IPS-18c (cell line): Measurements from ENCODE around the gene NDUFV2.
"Not testable (repeated sequence)": the region's sequence is repeated elsewhere in the genome, so short reads cannot be mapped to it uniquely, and the experiment has no call there.

Experiments
- H3K4me3 ChIP-seq: 2 replicates; pipeline ENCODE4 v1.7.0; 2013; ENCODE audit warnings: low read depth, mild to moderate bottlenecking, low read length, moderate library complexity; ENCODE audit not compliant: insufficient read depth
- H3K9me3 ChIP-seq: one replicate; pipeline ENCODE4 v1.6.1; 2013; ENCODE audit warnings: mild to moderate bottlenecking, low read length, moderate library complexity; ENCODE audit not compliant: control insufficient read depth, insufficient read depth

Gene NDUFV2

GRCh38 chr18:9135081-9135911 is 32.8 kb downstream of the NDUFV2 start:
- Histone ChIP-seq H3K9me3 (no peaks in the 10 kb centered on the region), H3K4me3 (peak overlapping the region; percentile 98)

DNA sequence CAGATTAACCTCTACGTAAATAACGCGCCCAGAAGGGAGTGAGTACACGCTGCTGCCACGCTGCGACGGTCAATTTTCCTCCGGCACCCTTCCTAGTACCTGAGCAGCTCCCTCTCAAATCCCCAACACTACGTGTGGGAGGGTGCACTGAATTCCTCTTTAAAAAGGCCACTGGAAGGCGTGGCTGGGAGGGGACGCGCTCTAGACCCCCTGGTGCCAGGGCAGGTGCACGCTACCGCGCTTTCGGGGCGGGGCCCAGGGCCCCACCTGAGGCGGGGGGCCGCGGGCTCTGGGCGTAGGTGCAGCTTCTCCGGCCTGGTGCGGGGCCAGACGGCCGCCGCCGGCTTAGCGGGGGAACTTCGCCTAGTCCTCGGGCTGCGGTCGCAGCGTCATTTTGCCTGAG is 33.4 kb downstream of the NDUFV2 start:
- peak overlapping the region; percentile 98 for H3K4me3 ChIP-seq
- H3K9me3 ChIP-seq: no peaks in the 10 kb centered on the region

DNA sequence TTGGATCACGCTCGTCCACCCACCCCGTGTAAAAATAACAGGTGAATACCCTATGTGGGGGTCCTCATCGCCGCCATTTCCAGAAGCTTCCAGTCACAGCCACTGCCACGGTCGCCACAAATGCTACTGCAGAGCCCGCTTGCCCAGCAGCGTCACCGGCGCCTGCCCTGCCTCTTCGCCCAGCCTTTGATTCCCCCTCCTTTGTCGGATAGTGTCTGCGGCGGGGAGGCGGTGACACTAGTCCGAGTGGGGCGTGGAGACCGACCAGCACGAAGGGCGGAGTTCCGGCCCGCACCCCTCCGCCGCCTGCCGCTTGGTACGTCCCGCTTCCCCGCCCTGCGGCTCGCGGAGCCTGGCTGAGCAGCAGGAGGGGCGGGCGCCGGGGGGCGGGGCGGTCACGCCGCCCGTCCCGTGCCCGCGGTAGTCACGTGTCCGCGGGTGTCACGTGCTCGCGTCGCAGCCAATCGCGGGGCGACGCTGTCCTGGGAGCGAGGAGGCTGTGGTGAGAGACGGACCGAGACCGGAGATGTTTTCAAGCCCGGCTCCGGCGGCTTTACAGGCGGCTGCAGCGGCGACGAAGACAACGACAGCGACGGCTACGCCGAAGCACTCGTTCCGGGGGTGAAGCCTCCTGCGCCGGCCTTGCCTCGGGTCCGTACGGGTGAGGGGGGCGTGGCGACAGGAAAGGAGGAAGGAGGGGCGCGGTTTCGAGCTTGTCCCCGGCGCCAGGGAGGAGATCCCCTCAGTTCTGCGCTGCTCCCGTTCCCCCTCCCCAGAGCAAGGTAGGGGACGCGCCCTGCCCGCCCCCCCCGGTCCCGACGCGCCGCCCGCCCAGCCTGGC is 34.0 kb downstream of the NDUFV2 start, which contains the start of gene ANKRD12:
ANKRD12 (plus strand) TSS at position 467 of the 841 bp plus-strand sequence. CDS start 45,652 bp downstream, outside the sequence.
- Histone ChIP-seq H3K4me3 (peak within 1 kb of the TSS; percentile 98), H3K9me3 (no peaks in the 10 kb centered on the region)

DNA sequence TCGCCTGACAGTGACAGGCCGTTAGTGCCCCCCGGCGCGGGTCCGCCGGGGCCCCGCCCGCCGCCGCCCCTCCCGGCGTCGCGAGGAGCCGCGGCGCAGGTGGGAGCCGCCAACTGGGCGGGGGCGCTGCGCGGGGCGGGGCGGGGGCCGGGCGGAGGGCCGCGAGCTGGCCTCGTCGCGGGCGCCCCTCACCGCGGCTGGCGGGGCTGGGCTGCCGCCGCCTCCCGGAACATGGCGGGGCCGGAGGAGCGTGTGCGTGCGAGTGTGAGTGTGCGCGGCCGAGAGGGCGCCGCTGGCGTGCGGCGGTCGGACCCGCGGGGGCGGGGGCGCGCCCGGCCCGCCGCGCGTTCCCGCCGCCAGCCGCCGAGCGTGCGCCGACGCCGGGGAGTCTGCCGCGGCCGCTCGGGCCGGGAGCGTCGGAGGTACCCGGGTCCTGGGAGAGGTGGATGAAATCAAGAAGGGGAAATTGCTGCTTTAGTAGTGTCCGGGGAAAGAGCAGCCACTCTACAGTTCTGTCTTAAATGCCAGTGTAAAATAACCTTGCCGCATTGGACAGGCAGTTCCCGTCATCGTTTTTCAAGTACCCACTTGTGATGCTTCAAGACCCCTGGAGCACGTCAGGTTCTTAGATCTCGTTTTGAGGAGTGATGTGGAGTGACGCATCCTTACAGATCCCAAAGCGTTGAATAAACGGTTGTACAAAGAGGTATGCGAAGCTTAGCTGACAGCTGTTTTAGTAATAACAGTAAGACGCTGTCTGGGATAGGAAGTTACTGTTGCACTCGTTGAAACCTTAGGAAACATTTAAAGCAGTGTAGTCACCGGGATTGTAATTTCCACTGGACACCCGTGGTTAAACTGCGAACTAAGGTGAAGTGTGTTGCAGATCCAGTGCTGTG is 34.9 kb downstream of the NDUFV2 start:
- H3K9me3 ChIP-seq: no peaks in the 10 kb centered on the region

GRCh38 chr18:9139400-9140039 is 37.0 kb downstream of the NDUFV2 start:
- Histone ChIP-seq H3K4me3 (no peak overlapping the region), H3K9me3 (no peaks in the 10 kb centered on the region)

More for the DNA sequence above, 34.9 kb downstream of the NDUFV2 start:
- peak overlapping the region; percentile 98 for H3K4me3 ChIP-seq

GRCh38 chr18:9140381-9140780 is 37.9 kb downstream of the NDUFV2 start:
- H3K9me3 ChIP-seq: no peaks in the 10 kb centered on the region
- no peak overlapping the region for H3K4me3 ChIP-seq

DNA sequence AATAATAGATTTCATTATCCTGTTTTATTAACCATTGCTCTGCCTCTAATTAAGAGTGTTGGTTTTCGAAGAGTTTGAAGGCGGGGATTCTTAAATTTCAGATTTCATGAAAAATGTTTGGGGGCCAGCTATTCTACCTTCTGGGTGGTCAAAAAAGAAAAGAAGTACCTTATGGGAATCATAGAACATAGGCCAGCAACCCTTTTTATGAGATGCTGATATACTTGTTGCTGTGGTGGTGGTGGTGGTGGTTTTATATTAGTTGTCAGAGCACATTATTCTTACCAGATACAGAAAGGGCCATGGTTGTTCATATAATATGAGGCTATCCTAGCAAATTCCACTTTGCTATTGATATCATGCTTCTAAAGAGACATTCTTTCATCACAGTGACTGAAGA is 38.5 kb downstream of the NDUFV2 start:
- no peak overlapping the region for H3K4me3 ChIP-seq
- H3K9me3 ChIP-seq: no peaks in the 10 kb centered on the region

DNA sequence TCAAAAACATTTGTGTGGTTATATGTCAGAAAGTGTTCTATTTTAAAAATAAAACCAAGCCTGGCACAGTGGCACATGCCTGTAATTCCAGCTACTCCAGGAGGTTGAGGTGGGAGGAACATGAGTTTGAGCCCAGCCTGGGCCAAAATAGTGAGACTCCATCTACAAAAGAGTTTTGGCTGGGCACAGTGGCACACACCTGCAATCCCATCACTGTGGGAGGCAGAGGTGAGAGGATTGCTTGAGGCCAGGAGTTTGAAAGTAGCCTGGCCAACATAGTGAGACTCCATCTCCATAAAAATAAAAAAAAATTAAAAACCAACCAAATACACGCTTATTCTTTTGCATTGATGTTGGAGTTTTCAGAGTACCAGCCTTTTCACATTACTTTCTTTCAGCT is 43.7 kb downstream of the NDUFV2 start:
- H3K4me3 ChIP-seq: no peak overlapping the region
- H3K9me3 ChIP-seq: no peaks in the 10 kb centered on the region

GRCh38 chr18:9147440-9148202 is 45.1 kb downstream of the NDUFV2 start:
- H3K4me3 ChIP-seq: no peak overlapping the region
- no peaks in the 10 kb centered on the region for H3K9me3 ChIP-seq

GRCh38 chr18:9148203-9148552 is 45.7 kb downstream of the NDUFV2 start:
- H3K4me3 ChIP-seq: no peak overlapping the region
- no peaks in the 10 kb centered on the region for H3K9me3 ChIP-seq

DNA sequence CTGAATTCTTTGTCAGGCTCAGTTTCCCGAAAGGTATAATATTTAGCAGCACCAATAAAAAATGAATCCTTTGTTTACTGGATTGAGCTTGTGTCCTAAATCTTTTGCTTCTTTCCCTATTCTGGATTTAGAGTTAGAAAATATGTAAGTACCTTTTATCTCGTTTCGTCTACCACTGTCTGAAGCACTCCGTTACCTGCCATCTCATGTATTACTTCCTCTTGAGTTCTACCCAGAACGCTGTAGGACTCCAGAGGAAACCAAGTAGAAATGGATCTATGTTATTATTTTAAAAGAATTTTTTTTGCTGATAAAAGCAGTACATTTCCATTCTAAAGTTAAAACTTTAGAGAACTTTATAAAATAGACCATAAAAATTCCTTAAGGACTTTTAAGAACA is 47.6 kb downstream of the NDUFV2 start:
- no peak overlapping the region for H3K4me3 ChIP-seq
- no peaks in the 10 kb centered on the region for H3K9me3 ChIP-seq

- no peak overlapping the region for H3K4me3 ChIP-seq
Observed at GRCh38 chr18:9153256-9153655, 50.8 kb downstream of the NDUFV2 start.

GRCh38 chr18:9156604-9157249 is 54.2 kb downstream of the NDUFV2 start:
- no peak overlapping the region for H3K4me3 ChIP-seq
- H3K9me3 ChIP-seq: no peaks in the 10 kb centered on the region

More at GRCh38 chr18:9153256-9153655, 50.8 kb downstream of the NDUFV2 start:
- no peaks in the 10 kb centered on the region for H3K9me3 ChIP-seq

DNA sequence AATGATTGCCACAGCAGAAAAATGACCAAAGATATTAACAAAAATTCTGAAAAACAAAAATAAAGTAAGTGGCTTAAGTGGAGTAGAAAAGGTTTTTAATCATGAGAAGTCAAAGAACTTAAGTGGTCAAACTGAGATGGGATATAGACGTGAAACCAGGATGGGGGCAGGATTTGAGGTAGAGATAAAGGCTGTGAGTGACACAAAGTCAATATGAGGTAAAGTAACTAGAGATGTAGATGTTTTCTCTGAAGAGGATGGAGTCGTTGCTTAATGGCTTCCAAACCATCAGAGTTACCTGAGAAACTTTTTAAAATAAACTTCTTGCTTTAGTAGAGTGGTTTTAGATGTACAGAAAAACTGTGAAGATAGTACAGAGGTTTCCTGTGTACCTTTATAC is 55.3 kb downstream of the NDUFV2 start:
- no peak overlapping the region for H3K4me3 ChIP-seq
- no peaks in the 10 kb centered on the region for H3K9me3 ChIP-seq

- Histone ChIP-seq H3K9me3 (no peaks in the 10 kb centered on the region), H3K4me3 (no peak overlapping the region)
Observed at GRCh38 chr18:9160014-9160413, 57.5 kb downstream of the NDUFV2 start.

- H3K9me3 ChIP-seq, H3K4me3 ChIP-seq: not testable (repeated sequence)
Observed at GRCh38 chr18:9162663-9163062, 60.2 kb downstream of the NDUFV2 start.
